AG08396 (cell line): ENCODE measurements around the gene FAM240B.

Source experiments
- DNase-seq: peaks from one replicate; pipeline ENCODE4 v3.0.0; 2012; ENCODE audit warnings: low spot score, mixed read lengths

FAM240B gene

DNA sequence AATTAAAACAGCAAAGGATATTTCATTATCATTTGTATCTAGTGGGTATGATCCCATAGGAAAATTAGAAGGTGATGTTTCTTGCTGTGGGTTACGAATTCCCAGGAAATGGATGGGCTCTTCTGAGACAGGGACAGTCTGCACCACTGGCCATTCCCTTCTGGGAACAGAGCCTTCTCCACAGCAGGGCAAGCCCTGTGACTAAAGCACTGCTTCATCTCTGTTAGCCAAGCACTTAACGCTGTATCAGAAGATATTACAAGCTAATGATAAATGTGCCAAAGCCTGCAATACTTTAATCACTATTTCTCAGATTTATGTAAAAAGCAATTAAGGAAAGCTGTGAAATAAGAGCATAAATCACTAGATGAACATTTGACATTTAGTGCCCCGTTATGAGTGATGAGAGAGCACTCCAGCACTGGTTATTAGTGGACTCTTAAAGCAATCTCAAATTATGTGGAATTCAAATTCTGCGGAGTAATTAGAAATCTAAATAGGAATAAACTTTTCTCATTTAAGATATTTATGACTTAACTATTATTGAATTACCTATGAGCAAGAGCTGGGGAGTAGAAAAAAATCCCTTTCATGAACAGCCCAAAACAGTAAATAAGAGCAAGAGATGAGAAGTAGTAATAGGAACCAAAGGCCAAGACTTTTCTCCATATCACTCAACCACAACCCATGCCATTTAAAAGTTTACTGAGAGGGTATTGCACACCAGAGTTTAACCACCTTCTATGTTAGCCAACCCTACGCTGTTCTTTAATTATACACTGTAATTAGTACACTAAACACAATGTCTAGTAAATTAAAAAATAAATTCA is 49.2 kb downstream of the FAM240B start:
- DNase-seq, result no peak

DNA sequence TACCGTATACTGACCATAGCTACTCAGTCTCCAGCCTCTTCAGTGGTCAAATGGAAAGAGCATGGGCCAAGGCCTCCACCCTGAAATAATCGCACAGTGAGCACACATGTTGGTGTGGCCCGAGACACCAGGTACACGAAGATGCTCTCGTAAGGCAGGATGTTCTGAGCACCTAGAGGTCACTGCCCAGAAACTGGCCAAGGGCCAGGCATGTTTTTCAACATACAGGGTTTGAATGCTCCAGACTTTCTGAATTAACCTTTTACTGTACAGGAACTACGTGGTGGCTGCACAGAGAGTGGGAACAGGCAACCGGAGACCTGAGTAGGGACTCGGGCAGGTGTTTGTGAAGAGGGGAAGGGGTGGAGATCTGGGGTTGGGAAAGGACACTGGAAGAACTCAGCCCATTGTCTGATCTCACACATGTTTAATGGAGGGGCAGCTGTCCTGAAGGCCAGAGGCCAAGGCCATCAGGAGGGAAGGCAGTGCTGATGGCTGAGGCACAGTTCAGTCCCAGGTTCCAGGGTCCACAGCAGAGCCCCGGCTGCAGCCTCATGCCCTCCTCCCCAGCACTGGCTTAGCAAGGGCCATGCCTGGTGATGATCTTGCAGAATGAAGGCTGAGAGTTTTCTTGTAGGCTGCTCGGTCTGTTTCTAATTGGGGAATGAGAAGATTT is 51.0 kb downstream of the FAM240B start:
- no peak for DNase-seq

DNA sequence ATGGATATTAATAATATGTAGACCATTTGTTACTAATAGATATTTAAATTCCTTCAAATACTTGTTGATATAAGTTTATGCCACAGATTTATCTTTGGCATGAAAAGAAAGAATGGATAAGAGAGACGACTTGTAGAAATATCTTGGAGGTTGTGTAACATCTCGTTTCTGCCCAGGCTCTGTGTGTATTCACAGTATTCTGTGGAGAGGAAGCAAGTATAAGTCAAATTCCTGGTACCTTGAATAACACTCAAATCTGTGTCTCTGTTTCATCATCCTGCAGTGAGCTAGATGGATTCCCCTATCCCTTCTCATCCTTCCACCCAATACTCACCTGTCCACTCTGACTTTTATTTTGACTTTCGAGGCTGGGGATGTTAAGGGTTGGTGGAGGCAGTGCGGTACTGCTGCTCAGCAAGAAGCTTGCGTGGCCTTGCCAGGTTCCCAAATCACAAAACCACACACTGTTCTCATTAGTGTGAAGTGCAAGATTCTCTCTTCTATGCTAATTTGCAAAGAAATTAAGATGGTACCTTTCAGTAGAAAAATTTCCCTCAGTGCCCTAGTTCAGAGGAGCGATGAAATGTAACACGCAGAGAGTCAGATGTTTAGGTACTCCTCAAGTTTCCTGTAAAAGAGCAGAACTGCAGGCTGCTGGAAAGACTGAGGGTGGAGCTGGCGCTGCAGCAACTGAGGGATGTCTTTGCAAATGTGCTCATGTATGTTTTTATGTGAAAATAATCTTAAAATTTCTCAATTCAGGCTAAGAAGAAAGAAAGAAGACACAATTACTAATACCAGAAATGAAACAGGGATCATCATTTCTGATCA is 57.0 kb downstream of the FAM240B start:
- DNase-seq, result no peak

DNA sequence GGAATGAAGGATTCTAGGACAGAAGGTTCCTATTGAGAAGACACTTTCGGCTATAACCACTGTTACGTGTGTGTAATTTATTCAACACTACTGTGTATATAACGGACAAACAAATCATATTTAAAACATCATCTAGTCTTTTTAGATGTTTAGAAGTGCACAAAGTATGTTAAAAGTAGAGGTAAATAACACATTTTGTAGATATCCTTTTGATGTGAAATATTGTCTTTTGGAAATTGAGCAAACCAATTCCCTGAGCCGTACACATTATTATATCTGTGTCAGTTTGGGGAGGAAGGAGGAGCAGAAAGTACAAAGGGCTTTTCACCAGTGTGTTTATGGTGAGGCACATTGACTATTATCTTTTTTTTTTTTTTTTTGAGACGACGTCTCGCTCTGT is 60.4 kb downstream of the FAM240B start:
- no peak for DNase-seq

DNA sequence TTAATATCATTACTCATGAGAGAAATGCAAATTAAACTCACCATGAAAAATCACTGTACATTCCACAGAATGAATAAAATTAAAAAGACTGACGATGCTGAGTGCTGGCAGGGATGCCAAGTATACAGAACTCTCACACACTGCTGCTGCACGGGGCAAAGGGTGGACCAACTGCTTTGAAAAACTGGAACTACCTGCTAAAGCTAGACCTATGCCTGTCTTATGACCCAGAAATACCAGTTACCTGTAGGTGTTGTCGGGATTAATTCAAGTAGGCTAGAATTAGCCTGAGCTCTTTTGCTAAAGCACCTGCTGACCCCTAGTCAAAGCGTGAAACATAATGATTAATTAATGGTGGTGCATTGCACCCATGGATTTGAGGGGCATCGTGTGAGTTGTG is 63.0 kb downstream of the FAM240B start:
- no peak for DNase-seq

DNA sequence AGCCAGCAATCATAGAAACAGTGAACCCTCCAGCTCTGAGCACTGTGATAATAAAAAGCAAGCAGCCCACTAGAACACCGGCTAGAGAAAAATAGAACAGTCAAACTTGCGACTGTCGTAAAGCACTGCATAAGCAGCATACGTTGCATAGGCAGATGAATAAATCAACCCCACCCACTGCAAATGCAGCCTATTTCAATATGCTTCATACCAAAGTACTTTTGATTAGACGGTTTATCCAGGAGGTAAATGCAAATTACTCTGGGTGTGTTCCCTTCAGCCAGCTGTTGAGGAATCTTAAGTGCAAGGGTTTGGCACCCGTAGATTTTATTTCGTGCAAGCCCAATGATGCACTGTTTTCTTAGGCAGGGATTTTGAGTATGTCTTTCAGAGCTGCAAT is 67.4 kb downstream of the FAM240B start:
- no peak for DNase-seq

DNA sequence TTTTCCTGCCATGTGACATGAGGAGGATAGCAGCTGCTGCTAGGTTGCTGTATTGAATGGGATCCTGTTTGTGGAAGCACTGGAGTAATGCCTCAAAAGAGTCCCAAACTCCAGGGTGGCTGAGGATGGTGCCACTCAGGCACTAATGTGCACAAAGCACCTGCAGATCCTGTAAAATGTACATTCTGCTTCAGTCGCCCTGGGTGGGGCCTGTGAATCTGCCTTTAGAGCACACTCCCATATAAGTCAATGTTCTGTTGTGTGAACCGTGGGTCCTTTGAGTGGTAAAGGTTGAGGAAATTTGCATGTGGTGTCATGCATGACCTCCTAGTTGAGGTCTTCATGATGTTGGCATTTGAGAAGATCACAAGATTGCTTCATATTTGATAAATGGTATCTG is 67.9 kb downstream of the FAM240B start:
- no peak for DNase-seq

DNA sequence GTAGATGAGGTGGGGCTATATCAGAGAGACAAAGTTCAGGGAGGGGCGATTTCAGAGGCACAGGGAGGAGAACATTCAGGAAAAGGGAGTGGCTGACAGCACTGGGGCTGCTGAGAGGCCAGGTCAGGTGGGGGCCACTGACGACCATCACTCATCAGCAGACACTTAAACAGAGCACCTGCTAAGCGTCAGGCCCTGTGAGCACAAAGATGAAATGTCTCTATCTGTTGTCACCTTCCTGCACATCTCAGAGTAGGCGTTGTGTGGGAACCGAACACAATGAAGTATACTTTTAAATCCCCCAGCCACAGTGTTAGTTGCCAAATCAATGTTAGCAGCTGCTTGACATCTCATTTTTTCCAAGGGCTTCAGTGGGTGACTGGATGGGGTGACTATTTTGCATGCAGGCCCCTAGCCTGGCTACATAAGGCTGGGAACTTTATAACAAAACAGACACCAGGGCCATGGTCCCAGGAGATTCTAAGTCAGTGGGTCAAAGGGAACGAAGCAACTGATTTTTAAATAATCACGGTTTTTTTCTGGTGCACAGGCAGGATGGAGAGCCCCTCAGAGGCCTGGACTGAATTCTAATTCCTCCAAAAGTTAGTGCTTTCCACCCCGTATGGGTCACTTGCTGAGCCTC is 68.4 kb downstream of the FAM240B start:
- DNase-seq, result no peak

DNA sequence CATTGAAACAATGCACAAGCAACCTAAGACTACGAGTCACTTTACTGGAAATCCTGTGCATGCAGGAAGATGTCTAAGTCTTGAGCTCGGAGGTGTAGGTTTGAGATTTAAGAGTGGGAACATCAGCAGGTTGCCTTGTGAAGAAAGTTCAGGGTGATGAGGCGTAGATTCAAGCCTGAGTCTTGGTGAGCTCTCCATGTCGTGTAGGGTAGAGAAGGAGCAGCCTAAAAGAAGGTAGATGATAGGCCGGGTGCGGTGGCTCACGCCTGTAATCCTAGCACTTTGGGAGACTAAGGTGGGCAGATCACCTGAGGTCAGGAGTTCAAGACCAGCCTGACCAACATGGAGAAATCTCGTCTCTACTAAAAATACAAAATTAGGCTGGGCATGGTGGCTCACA is 69.4 kb downstream of the FAM240B start:
- DNase-seq, result no peak

DNA sequence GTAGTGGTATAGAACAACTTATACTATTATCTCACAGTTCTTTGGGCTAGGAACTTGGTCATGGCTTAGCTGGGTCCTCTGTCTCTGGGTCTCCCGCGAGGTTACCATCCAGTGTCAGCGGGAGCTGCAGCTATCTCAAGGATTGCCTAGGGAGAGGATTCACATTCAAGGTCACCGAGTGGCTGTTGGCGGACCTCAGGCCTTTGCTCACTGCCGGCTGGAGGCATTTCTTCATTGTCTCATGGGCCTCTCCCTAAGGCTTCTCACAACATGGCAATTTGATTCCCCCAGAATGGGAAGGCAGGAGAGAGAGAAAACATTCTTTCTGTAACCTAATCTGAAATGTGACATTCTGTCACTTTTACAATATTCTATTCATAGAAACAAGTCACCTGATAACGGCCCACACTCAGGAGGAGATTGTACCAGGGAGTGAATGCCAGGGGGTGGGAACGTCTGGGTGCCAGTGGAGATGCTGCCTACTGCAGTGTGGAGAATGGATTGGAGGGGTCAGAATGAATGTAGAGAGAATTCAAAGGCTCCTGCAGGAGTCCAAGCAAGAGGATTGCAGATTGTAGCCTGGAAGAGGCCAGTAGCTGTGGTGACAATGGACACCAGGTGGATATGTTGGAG is 70.1 kb downstream of the FAM240B start:
- no peak for DNase-seq

DNA sequence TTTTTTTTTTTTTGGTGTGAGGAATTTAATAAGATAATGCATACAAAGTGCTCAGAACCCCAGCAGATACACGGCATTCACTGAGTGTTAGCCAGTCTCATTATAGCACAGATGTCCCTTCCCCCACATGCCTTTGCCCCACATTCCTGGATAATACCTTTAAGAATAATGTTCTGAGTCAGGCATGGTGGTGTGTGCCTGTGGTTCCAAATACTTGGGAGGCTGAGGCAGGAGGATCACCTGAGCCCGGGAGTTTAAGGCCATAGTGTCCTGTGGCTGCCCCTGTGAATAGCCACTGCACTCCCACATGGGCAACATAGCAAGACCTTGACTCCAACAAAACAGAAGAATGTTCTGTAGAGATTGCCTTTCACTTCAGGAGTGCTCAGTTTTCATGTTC is 75.3 kb downstream of the FAM240B start:
- DNase-seq, result no peak
